Adrenal gland (tissue), 12 donors: Measurements from ENCODE around the gene ATAD3B. TPM values are rescaled to one million over a fixed set of nuclear protein-coding genes. Genes with fewer than 3 reads are reported as not detected.
"Not testable (repeated sequence)": the region's sequence is repeated elsewhere in the genome, so short reads cannot be mapped to it uniquely, and the experiment has no call there.

Source experiments
- DNase-seq, 7 donors: peaks; one replicate each; pipeline ENCODE4 v3.0.0-alpha.2; 2019 to 2020
- H3K27ac ChIP-seq, 5 donors: fragments of 200-600 bp; sonication (generic) in 4 of 5; 1 replicate in 3 of 5; 2 replicates in 2 of 5; pipeline versions ENCODE4 v1.5.1 to v1.8.0; 2016 to 2020; ENCODE audit warnings: mild to moderate bottlenecking in 1 of 5
- H3K27me3 ChIP-seq: fragments of 200-600 bp; 2 replicates; pipeline ENCODE4 v1.8.0; 2021
- H3K36me3 ChIP-seq, 2 donors: fragments of 200-600 bp; replicated peaks in 1 of 2; 1 replicate in 1 of 2; 2 replicates in 1 of 2; pipeline versions ENCODE4 v1.5.1 to v1.8.0; 2018 to 2022
- H3K4me1 ChIP-seq, 2 donors: fragments of 200-600 bp; replicated peaks in 1 of 2; 1 replicate in 1 of 2; 2 replicates in 1 of 2; pipeline versions ENCODE4 v1.5.1 to v1.8.0; 2018 to 2021
- H3K4me3 ChIP-seq, 4 donors: fragments of 200-600 bp; sonication (generic) in 3 of 4; one replicate each; pipeline ENCODE4 v1.5.1; 2016 to 2018
- H3K9me3 ChIP-seq, 3 donors: fragments of 200-600 bp; sonication (generic) in 1 of 3; replicated peaks in 1 of 3; 1 replicate in 2 of 3; 2 replicates in 1 of 3; pipeline versions ENCODE4 v1.5.1 to v1.8.0; 2016 to 2021
- CTCF ChIP-seq, 6 experiments: fragments of 450-650 bp in 4 of 6; fragments of 200-600 bp in 2 of 6; sonication (generic) in 1 of 6; IDR thresholded peaks; 1 replicate in 5 of 6; 2 replicates in 1 of 6; pipeline versions ENCODE4 v1.5.1 to v1.8.0; 2016 to 2021; ENCODE audit warnings: antibody characterized with exemption in 6 of 6, mild to moderate bottlenecking in 2 of 6, moderate library complexity in 1 of 6
- POLR2A ChIP-seq, 2 donors: fragments of 450-650 bp; IDR thresholded peaks; one replicate each; pipeline ENCODE4 v1.6.1; 2017; ENCODE audit warnings: antibody characterized with exemption in 2 of 2, mild to moderate bottlenecking in 2 of 2, moderate library complexity in 1 of 2
- WGBS, 4 donors: extraction: QIAGEN DNeasy Blood & Tissue Kit in 2 of 4; methylation state at CpG; one replicate each; pipeline versions ENCODE4 v1.1.5 to v1.1.7; 2013 to 2017; 5-methylcytosine and 5-hydroxymethylcytosine counted together
- intact Hi-C, 2 donors: fragments of 100-400 bp; cut with DNase I; formaldehyde crosslinking; loops; one replicate each; pipeline versions ENCODE4 v1.14.1 to v1.15.0; 2022 to 2023
- polyA plus RNA-seq, 3 donors: library from polyadenylated mRNA; stranded (reverse); fragments of 200-250 nt in 2 of 3; fragments of 350-450 nt in 1 of 3; fragmentation: Illumina TruSeq in 1 of 3; extraction: RNeasy Lipid Tissue Mini Kit (QIAGEN cat#74804) in 1 of 3; gene quantifications; one replicate each; pipeline ENCODE4 v1.2.3, GENCODE V29; 2013 to 2014
- total RNA-seq, 9 donors: library from RNA; depleted of rRNA in 4 of 9; stranded (reverse); fragments of >200 nt in 4 of 9; fragments of 120-200 nt in 1 of 9; fragmentation: NEBNext Ultra II Directional in 1 of 9; extraction: Animal tissue kit (Norgen Biotek cat#: 25700) in 1 of 9; gene quantifications; one replicate each; pipeline versions ENCODE4 v1.1.0 to v1.2.4, GENCODE V29; 2013 to 2023
- donor health status: healthy with polysubstance abuse.
- donor health status: Bipolar disorder and iron deficiency.
- donor health status: DM: yes; HTN: yes; CAD: no.
- donor health status: DM: no; HTN: no; CAD: no.
- donor health status: DM: no; HTN: no; CAD: no.
- donor health status: DM: yes; HTN: yes; CAD: no.

ATAD3B gene
- total and polyA plus RNA-seq, 12 donors, result 5.3 to 109 (median 13.3) TPM

GRCh38 chr1:1460540-1461130, 10.9 kb upstream of the ATAD3B start:
- intact Hi-C loops, result no loop called here
- H3K36me3 ChIP-seq, result no peaks in the 10 kb centered on the region
- no peak for TF ChIP-seq CTCF (IDR thresholded peaks at IDR 0.05)
- no peak for TF ChIP-seq POLR2A (IDR thresholded peaks at IDR 0.05)
- H3K9me3 ChIP-seq, result no peaks in the 10 kb centered on the region
- no peaks in the 10 kb centered on the region for H3K27me3 ChIP-seq
- 64 to 77% (median 74%) methylated on average over 17 to 27 of the region's 27 CpGs for WGBS, 4 donors
- no peak for DNase-seq
- H3K4me3 ChIP-seq, result no peak overlapping the region
- no peak overlapping the region for H3K27ac ChIP-seq
- H3K4me1 ChIP-seq, result no peaks in the 10 kb centered on the region

DNA sequence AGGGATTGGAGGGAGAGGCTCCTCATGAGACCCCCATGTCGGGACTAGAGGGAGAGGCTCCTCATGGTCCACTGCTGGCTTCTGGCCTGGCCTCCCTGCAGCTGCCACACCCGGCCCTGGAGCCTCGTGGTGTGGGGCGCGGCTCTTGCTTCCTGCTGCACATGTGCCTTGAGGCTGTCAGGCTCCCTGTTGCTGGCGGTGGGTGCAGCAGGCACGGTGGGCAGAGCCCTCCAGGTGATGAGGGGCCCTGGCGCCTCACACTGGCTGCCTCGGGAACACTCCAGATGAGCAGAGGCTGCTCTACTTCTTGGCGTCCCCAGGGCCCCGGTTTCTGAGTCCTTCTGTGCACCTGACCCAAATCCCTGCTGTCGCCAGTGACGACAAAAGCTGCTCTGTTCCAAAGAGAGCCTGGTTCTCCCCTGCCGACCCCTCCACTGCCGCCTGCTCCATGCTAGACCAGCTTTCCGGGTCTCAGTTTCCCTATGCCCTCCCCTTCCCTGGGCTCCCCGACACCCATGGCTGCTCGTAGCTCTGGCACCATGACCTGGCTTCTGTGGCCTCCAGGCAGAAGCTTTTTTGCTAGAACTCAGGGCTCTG, 9.7 kb upstream of the ATAD3B start:
- TF ChIP-seq CTCF (IDR thresholded peaks at IDR 0.05), result no peak
- TF ChIP-seq POLR2A (IDR thresholded peaks at IDR 0.05), result no peak
- H3K4me1 ChIP-seq, result no peaks in the 10 kb centered on the region
- H3K27ac ChIP-seq, result no peak overlapping the region
- H3K27me3 ChIP-seq, result no peaks in the 10 kb centered on the region
- DNase-seq, result no peak
- no peaks in the 10 kb centered on the region for H3K9me3 ChIP-seq
- no peaks in the 10 kb centered on the region for H3K36me3 ChIP-seq
- intact Hi-C loops, result no loop called here
- no peak overlapping the region for H3K4me3 ChIP-seq
- 60 to 71% (median 64%) methylated on average over 11 to 18 of the region's 18 CpGs for WGBS, 4 donors

DNA sequence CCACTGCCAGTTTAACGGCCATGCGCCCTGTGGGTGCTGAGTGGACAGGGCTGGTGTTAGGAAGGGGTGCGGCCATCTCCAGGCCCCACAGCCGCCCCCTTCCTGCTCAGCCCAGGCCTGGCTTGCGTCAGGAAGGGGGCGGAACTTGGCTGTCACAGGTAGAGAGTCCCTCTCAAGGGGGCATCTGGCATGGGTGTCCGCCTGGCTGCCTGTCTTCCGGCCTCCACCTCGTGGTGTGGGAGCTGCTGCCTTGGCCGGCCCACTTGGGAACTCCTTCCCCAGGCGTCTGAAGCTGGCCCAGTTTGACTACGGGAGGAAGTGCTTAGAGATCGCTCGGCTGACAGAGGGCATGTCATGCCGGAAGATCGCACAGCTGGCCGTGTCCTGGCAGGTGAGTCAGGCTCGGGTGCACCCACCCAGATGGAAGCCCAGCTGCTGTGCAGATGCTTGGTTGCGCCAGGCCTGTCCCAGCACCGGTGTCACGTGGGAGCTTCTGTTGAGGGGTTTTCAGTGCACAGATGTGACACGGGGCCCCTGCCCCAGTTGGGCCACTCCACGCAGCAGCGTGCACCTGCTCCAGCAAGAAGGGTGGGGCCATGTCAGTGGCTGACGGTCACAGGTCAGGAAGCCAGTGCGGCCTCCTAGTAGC, 9.1 kb upstream of the ATAD3B start:
- H3K27ac ChIP-seq, result no peak overlapping the region
- intact Hi-C loops, result no loop called here
- no peaks in the 10 kb centered on the region for H3K27me3 ChIP-seq
- no peak overlapping the region for H3K4me3 ChIP-seq
- no peaks in the 10 kb centered on the region for H3K4me1 ChIP-seq
- H3K36me3 ChIP-seq, result no peaks in the 10 kb centered on the region
- no peaks in the 10 kb centered on the region for H3K9me3 ChIP-seq
- DNase-seq, result no peak
- TF ChIP-seq CTCF (IDR thresholded peaks at IDR 0.05) (no peak), POLR2A (IDR thresholded peaks at IDR 0.05) (no peak)
- WGBS, 4 donors, result 44 to 65% (median 57%) methylated on average over 6 to 26 of the region's 26 CpGs

DNA sequence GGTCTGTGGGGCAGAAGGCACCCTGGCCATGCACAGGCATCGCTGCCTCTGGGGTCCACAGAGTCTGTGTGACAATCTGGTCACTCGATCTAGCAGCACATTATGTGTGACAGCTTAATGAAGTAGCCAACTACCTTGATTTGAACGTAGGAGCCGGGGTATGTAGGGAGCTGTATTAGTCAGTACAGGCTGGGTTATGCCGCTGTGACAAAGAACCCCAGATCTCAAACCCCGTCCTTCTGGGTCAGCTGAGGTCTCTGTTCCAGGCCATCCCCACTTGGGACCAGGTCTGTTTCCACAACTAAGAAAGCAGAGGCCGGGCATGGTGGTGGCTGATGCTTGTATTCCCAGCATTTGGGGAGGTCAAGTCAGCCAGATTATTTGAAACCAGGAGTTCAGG, 8.3 kb upstream of the ATAD3B start:
- no peaks in the 10 kb centered on the region for H3K27me3 ChIP-seq
- intact Hi-C loops, result no loop called here
- H3K4me1 ChIP-seq, result no peaks in the 10 kb centered on the region
- no peak overlapping the region for H3K27ac ChIP-seq
- no peak overlapping the region for H3K4me3 ChIP-seq
- H3K9me3 ChIP-seq, result no peaks in the 10 kb centered on the region
- TF ChIP-seq POLR2A (IDR thresholded peaks at IDR 0.05) (no peak), CTCF (IDR thresholded peaks at IDR 0.05) (no peak)
- no peak for DNase-seq
- no peaks in the 10 kb centered on the region for H3K36me3 ChIP-seq
- WGBS, 4 donors, result 85 to 92% (median 91%) methylated on average over 7 of the region's 7 CpGs

DNA sequence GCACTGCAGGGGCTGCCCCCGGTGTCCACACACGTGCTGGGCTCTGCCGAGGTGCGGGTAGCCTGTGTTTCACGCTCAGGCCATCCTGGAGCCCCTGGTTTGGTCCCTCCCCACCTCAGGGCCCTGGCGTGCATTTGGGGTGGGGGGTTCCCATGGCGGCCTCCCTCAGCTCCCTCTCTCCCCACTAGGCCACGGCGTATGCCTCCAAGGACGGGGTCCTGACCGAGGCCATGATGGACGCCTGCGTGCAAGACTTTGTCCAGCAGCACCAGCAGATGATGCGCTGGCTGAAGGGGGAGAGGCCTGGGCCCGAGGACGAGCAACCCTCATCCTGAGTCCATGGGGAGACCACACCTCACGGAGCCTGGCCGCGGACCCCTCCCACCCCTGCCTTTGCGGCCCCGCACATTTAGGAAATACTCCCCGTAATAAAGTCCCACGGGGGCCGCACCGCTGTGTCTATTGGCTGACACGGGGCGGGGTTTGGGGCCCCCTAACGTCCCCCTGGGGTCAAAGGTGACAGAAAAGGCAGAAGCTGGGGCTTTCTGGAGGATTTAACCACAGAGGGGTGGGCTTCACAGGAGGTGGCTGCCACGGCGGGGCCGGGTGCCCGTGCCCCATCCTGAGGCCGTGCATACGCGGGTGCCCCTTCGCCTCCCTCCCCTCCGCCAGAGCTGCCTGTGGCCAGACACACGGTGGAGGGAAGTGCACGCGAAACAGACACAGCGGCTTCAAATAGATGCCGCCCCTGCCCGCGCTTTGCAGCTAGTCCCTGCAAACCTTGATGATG, 3.2 kb upstream of the ATAD3B start:
- WGBS, 4 donors, result 74 to 80% (median 76%) methylated on average over 14 to 35 of the region's 44 CpGs
- H3K27ac ChIP-seq, H3K9me3 ChIP-seq, H3K4me3 ChIP-seq, intact Hi-C loops, H3K36me3 ChIP-seq, H3K27me3 ChIP-seq, DNase-seq: not testable (repeated sequence)
- peaks cover 5 to 17% of the 10 kb centered on the region in 2 donors for H3K4me1 ChIP-seq
